Dermis lymphatic vessel endothelial cell (primary cell): ENCODE results near the gene COL11A1. TPM values are rescaled to one million over a fixed set of nuclear protein-coding genes. Genes with fewer than 3 reads are reported as not detected.

ENCODE experiments used
- total RNA-seq: library from RNA; depleted of rRNA; stranded (reverse); fragments of >200 nt; gene quantifications from 2 replicates; pipeline ENCODE4 v1.2.1, GENCODE V29; 2014

Gene COL11A1
- total RNA-seq, result 0.33 TPM in 1 of 2 replicates, not detected in the other

DNA sequence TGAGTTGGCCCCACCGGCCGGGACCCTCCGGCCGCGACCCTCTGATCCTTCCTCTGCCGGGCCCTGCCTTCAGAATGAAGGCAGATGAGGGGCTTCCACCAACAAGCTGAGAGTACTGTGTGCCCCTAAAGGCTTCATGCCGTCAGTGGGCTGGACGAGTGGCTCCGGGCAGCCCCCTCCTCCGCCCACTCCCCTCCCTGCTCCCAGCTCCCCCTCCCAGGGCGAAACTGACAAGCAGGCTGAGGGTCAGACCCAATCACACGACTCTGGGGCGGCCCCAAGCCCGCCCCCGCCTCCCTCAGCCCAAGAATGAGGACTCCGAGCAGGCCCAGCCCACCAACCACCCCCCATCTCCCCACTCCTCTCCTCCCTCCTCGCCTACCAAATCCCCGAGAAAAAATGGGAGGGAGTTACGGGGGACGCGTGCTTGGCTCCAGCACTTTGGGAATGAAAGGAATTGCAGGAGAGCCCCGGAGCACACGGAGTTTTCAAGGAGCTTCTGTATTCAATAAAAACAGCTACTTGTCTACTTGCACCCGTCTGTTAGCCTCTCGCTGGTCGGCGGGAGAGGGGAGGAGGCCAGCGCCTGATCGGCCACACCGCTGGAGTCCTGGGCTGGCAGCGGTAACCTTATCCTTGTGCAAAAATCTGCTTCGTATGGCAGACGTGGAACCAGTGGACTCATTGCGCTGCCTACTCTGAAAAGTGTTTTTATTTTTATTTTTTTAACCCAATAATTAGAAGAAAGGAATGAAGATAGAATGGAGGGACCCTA is at the start of gene COL11A1:
Gene COL11A1, minus strand, starts transcription at position 147 of the 775 bp plus-strand sequence. CDS start 344 bp downstream, outside the sequence.

